Measurements from ENCODE around the gene RAB12.

Gene RAB12

DNA sequence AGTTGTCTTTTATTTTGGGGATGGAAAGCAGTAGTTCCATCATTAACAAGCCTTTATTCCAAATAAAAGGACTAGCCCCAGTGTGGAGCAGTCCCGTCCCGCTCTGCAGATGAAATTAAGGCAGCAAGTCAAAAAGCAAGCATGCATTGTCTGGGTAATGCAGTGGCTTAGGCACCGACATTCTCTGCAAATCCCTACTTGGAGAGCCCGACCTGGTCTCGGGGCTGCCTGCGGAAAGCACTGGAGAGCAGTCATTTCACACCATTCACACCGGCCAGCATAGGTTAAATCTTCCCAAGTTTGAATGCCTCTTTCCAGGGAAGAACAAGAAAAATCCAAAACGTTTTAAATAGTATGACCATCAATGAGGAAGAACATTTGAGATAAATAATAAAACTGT is 24.4 kb upstream of the RAB12 start:
- H3K4me3 ChIP-seq (ENCODE audit: low read length), result no peak overlapping the region
- no peak for DNase-seq (ENCODE audit: low read depth)
- TF ChIP-seq, protein P1, sequence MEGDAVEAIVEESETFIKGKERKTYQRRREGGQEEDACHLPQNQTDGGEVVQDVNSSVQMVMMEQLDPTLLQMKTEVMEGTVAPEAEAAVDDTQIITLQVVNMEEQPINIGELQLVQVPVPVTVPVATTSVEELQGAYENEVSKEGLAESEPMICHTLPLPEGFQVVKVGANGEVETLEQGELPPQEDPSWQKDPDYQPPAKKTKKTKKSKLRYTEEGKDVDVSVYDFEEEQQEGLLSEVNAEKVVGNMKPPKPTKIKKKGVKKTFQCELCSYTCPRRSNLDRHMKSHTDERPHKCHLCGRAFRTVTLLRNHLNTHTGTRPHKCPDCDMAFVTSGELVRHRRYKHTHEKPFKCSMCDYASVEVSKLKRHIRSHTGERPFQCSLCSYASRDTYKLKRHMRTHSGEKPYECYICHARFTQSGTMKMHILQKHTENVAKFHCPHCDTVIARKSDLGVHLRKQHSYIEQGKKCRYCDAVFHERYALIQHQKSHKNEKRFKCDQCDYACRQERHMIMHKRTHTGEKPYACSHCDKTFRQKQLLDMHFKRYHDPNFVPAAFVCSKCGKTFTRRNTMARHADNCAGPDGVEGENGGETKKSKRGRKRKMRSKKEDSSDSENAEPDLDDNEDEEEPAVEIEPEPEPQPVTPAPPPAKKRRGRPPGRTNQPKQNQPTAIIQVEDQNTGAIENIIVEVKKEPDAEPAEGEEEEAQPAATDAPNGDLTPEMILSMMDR (conservative IDR thresholded peaks at IDR 0.05; ENCODE audit: low read depth, low read length), result no peak

GRCh38 chr18:8586941-8587340 is 22.3 kb upstream of the RAB12 start:
- TF ChIP-seq, protein P1 (conservative IDR thresholded peaks at IDR 0.05; ENCODE audit: low read depth, low read length), result no peak
- DNase-seq (ENCODE audit: low read depth), result no peak
- H3K4me3 ChIP-seq (ENCODE audit: low read length), result no peak overlapping the region

GRCh38 chr18:8595445-8595844 is 13.8 kb upstream of the RAB12 start:
- no peak for DNase-seq (ENCODE audit: low read depth)
- H3K4me3 ChIP-seq (ENCODE audit: low read length), result no peak overlapping the region
- TF ChIP-seq, protein P1 (conservative IDR thresholded peaks at IDR 0.05; ENCODE audit: low read depth, low read length), result no peak

GRCh38 chr18:8601277-8602032 is 7.8 kb upstream of the RAB12 start:
- DNase-seq (ENCODE audit: low read depth), result no peak
- TF ChIP-seq, protein P1 (conservative IDR thresholded peaks at IDR 0.05; ENCODE audit: low read depth, low read length), result no peak
- no peak overlapping the region for H3K4me3 ChIP-seq (ENCODE audit: low read length)

GRCh38 chr18:8602040-8602439 is 7.2 kb upstream of the RAB12 start:
- no peak overlapping the region for H3K4me3 ChIP-seq (ENCODE audit: low read length)
- no peak for DNase-seq (ENCODE audit: low read depth)
- TF ChIP-seq, protein P1 (conservative IDR thresholded peaks at IDR 0.05; ENCODE audit: low read depth, low read length), result no peak

DNA sequence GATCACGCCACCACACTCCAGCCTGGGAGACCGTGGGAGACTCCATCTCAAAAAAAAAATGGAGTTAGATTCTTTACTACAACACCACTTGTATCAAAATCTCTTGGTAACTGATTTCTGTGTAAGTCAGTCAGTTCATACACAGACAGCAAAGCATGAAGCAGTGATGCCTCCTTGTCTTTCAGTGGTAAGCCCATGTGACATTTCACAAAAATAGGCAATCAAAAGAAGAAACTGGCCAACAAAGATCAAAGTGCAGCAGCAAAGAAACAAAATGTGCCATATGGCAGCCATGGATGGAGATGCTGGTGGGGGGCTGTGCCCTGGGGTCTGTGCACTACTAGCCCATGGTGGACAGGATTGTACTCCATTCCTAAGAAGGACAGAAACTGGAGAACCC is 6.7 kb upstream of the RAB12 start:
- TF ChIP-seq, protein P1 (conservative IDR thresholded peaks at IDR 0.05; ENCODE audit: low read depth, low read length), result no peak

More for the DNA sequence above, 6.7 kb upstream of the RAB12 start:
- no peak for DNase-seq (ENCODE audit: low read depth)
- no peak overlapping the region for H3K4me3 ChIP-seq (ENCODE audit: low read length)

Measured in retinal pigment epithelial cell (primary cell).